Panc1 (cell line): Measurements from ENCODE around the gene ATP11C. TPM values are rescaled to one million over a fixed set of nuclear protein-coding genes. Genes with fewer than 3 reads are reported as not detected.

ENCODE experiments used
- ATAC-seq: fragments of 200-7000 bp; cut with Tn5 transposase; 2 replicates; pipeline ENCODE4 v1.9.1; 2020; ENCODE audit warnings: mild to moderate bottlenecking, moderate library complexity
- BruUV-seq: library from RNA; stranded (reverse); fragments of 400-500 nt; replicated peaks from 2 replicates; lab custom pipeline; 2021; lab: Mats Ljungman, UMichigan
- CTCF ChIA-PET: fragments of 300-600 bp; sonication (Branson Sonifier 250); formaldehyde crosslinking; loops from one replicate; lab custom pipeline; 2022; ENCODE audit warnings: antibody characterized with exemption; lab: Charles Lee
- POLR2A ChIA-PET: fragments of 300-600 bp; sonication (Branson Sonifier 250); formaldehyde crosslinking; loops from one replicate; lab custom pipeline; 2022; ENCODE audit warnings: antibody characterized with exemption; lab: Charles Lee
- DNase-seq: peaks from one replicate; pipeline ENCODE4 v3.0.0-alpha.2; 2010; ENCODE audit warnings: low read depth, low spot score
- H3K27ac ChIP-seq: 2 replicates; pipeline ENCODE4 v1.5.1; 2011; ENCODE audit warnings: mild to moderate bottlenecking, low read length, inconsistent platforms
- H3K27me3 ChIP-seq: fragments of 200-500 bp; sonication (Bioruptor generic); 2 replicates; pipeline ENCODE4 v1.6.0; 2014; ENCODE audit warnings: low read length, inconsistent platforms; ENCODE audit not compliant: control insufficient read depth, insufficient read depth
- H3K36me3 ChIP-seq: fragments of 200-500 bp; sonication (Bioruptor generic); 2 replicates; pipeline ENCODE4 v1.5.1; 2014; ENCODE audit warnings: inconsistent platforms, mild to moderate bottlenecking, low read length, moderate library complexity; ENCODE audit not compliant: control insufficient read depth, insufficient read depth
- H3K4me1 ChIP-seq: 2 replicates; pipeline ENCODE4 v1.5.1; 2011; ENCODE audit warnings: inconsistent platforms, mild to moderate bottlenecking, low read length, moderate library complexity; ENCODE audit not compliant: control insufficient read depth, insufficient read depth
- H3K4me3 ChIP-seq, 2 experiments: 2 replicates each; pipeline ENCODE4 v1.5.1; 2011 to 2012; ENCODE audit warnings: low read depth in 2 of 2, low read length in 2 of 2, mild to moderate bottlenecking in 2 of 2, inconsistent platforms in 1 of 2, moderate library complexity in 1 of 2
- H3K9me3 ChIP-seq: fragments of 200-500 bp; sonication (Bioruptor generic); 2 replicates; pipeline ENCODE4 v1.5.1; 2014; ENCODE audit warnings: low read depth, mild to moderate bottlenecking, inconsistent platforms, low read length, moderate library complexity; ENCODE audit not compliant: control insufficient read depth, insufficient read depth
- POLR2AphosphoS5 ChIP-seq: IDR thresholded peaks from 2 replicates; pipeline ENCODE4 v1.6.1; 2012; ENCODE audit warnings: mild to moderate bottlenecking, low read depth, low read length, moderate library complexity
- SIN3A ChIP-seq: IDR thresholded peaks from 2 replicates; pipeline ENCODE4 v1.6.1; 2012; ENCODE audit warnings: low read depth, mild to moderate bottlenecking, low read length, moderate library complexity, borderline replicate concordance; ENCODE audit not compliant: insufficient read depth
- TCF7L2 ChIP-seq: IDR thresholded peaks from 2 replicates; pipeline ENCODE4 v1.6.1; 2011; ENCODE audit warnings: mild to moderate bottlenecking, low read depth, low read length, inconsistent platforms
- in situ Hi-C: cut with HindIII; loops from 2 replicates; pipeline ENCODE4 v1.10.0; 2016; ENCODE audit warnings: low sequenced_read_pairs, low pct_unique_long_range_greater_than_20kb
- intact Hi-C: fragments of 100-400 bp; cut with micrococcal nuclease; formaldehyde crosslinking; loops from one replicate; pipeline ENCODE4 v1.10.0; 2022; ENCODE audit not compliant: unreplicated experiment
- total RNA-seq: library from RNA; stranded (reverse); gene quantifications from one replicate; pipeline ENCODE4 v1.2.1, GENCODE V29; 2021; ENCODE audit not compliant: unreplicated experiment
- TF ChIP-seq, protein P1 (sequence below), 2 experiments: IDR thresholded peaks; 2 replicates each; pipeline ENCODE4 v1.6.1; 2011 to 2012; ENCODE audit warnings: low read depth in 2 of 2, control low read depth in 1 of 2, low read length in 1 of 2, mild to moderate bottlenecking in 1 of 2, moderate library complexity in 1 of 2; ENCODE audit not compliant: insufficient read depth in 1 of 2
- TF ChIP-seq, protein P2 (sequence below): fragments of 450-650 bp; IDR thresholded peaks from 2 replicates; pipeline ENCODE4 v1.5.1; 2017; ENCODE audit warnings: mild to moderate bottlenecking

ATP11C gene
- total RNA-seq, 1 experiment from 2014 or later, result 61.3 TPM

DNA sequence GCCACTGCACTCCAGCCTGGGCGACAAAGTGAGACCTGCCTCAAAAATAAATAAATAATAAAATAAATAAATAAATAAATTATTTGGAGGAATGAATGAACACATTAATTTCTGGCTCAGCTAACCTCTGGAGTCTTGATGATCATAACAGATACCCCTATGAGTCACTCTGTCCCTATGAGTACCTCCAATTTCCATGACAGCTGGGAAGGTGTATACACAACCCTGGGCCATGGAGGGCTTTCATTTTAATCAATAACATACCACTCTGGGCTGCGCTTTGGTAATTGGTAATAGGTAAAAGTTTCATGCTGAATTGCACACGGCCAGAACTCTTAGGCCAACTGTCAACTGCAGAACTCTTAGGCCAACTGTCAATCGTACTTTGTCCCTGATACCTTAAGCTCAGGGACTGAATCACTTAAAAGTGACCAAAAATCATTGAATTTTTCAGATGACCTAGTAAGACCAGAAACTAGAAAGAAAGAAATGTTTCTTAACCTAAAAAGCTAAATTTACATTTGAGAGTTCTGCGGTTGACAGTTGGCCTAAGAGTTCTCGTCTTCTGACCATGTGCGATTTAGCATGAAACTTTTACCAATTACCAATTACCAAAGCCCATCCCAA, 112.4 kb downstream of the ATP11C start:
- BruUV-seq, result no TSS peak
- intact Hi-C loops (no loop called here), in situ Hi-C loops (no loop called here)
- Histone ChIP-seq H3K36me3 (no peaks in the 10 kb centered on the region; the same call in 1 of the 2 replicates), H3K27me3 (no peaks in the 10 kb centered on the region), H3K27ac (no peak overlapping the region), H3K4me3 (no peak overlapping the region), H3K9me3 (no peaks in the 10 kb centered on the region), H3K4me1 (no peaks in the 10 kb centered on the region)
- TF ChIP-seq, protein P1, sequence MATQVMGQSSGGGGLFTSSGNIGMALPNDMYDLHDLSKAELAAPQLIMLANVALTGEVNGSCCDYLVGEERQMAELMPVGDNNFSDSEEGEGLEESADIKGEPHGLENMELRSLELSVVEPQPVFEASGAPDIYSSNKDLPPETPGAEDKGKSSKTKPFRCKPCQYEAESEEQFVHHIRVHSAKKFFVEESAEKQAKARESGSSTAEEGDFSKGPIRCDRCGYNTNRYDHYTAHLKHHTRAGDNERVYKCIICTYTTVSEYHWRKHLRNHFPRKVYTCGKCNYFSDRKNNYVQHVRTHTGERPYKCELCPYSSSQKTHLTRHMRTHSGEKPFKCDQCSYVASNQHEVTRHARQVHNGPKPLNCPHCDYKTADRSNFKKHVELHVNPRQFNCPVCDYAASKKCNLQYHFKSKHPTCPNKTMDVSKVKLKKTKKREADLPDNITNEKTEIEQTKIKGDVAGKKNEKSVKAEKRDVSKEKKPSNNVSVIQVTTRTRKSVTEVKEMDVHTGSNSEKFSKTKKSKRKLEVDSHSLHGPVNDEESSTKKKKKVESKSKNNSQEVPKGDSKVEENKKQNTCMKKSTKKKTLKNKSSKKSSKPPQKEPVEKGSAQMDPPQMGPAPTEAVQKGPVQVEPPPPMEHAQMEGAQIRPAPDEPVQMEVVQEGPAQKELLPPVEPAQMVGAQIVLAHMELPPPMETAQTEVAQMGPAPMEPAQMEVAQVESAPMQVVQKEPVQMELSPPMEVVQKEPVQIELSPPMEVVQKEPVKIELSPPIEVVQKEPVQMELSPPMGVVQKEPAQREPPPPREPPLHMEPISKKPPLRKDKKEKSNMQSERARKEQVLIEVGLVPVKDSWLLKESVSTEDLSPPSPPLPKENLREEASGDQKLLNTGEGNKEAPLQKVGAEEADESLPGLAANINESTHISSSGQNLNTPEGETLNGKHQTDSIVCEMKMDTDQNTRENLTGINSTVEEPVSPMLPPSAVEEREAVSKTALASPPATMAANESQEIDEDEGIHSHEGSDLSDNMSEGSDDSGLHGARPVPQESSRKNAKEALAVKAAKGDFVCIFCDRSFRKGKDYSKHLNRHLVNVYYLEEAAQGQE (IDR thresholded peaks at IDR 0.05; ENCODE audit: insufficient read depth in 1 of 2, low read depth in 2 of 2, low read length in 1 of 2), result no peak
- no peak for TF ChIP-seq TCF7L2
- TF ChIP-seq, protein P2, sequence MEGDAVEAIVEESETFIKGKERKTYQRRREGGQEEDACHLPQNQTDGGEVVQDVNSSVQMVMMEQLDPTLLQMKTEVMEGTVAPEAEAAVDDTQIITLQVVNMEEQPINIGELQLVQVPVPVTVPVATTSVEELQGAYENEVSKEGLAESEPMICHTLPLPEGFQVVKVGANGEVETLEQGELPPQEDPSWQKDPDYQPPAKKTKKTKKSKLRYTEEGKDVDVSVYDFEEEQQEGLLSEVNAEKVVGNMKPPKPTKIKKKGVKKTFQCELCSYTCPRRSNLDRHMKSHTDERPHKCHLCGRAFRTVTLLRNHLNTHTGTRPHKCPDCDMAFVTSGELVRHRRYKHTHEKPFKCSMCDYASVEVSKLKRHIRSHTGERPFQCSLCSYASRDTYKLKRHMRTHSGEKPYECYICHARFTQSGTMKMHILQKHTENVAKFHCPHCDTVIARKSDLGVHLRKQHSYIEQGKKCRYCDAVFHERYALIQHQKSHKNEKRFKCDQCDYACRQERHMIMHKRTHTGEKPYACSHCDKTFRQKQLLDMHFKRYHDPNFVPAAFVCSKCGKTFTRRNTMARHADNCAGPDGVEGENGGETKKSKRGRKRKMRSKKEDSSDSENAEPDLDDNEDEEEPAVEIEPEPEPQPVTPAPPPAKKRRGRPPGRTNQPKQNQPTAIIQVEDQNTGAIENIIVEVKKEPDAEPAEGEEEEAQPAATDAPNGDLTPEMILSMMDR, result no peak
- TF ChIP-seq SIN3A, result no peak
- TF ChIP-seq POLR2AphosphoS5, result no peak
- CTCF ChIA-PET, result no interaction called here
- DNase-seq (no peak), ATAC-seq (no peak)
- POLR2A ChIA-PET, result interaction anchor here (0.7 kb wide), 1 partner anchor 1000 kb away, joined by 5 read pairs; no protein-coding TSS in a partner anchor

DNA sequence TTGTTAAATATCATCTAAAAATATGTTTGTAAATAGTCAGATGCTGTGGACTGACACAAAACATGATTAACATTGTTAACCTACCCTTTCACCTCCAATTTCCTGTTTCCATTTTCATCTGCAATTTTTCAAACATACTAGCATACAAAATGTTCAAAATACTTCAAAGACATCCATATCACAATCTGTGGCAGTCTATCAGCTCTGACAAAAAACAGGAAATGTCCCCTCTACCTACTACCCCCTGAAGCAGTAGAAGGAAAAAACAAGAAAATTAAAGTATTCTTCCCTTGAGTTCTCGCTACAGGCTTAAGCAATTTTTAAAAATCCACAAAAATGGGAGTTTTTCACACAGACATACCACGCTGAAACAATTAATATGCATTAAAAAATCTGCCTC, 116.6 kb downstream of the ATP11C start:
- intact Hi-C loops (no loop called here), in situ Hi-C loops (no loop called here)
- ATAC-seq, result no peak
- BruUV-seq, result no TSS peak
- Histone ChIP-seq H3K36me3 (no peaks in the 10 kb centered on the region; the same call in 1 of the 2 replicates), H3K27me3 (no peaks in the 10 kb centered on the region), H3K4me3 (no peak overlapping the region), H3K27ac (no peak overlapping the region), H3K9me3 (no peaks in the 10 kb centered on the region), H3K4me1 (no peaks in the 10 kb centered on the region)
- CTCF ChIA-PET, result no interaction called here
- no peak for DNase-seq
- POLR2A ChIA-PET, result no interaction called here
- TF ChIP-seq, protein P2, result no peak
- TF ChIP-seq SIN3A (no peak), TCF7L2 (no peak), POLR2AphosphoS5 (no peak)
- TF ChIP-seq, protein P1 (IDR thresholded peaks at IDR 0.05; ENCODE audit: insufficient read depth in 1 of 2, low read depth in 2 of 2, low read length in 1 of 2), result no peak
